ENCODE results near the gene KRTAP27-1. TPM values are rescaled to one million over a fixed set of nuclear protein-coding genes. Genes with fewer than 3 reads are reported as not detected.

Gene KRTAP27-1
- not detected in 2 replicates for total RNA-seq

DNA sequence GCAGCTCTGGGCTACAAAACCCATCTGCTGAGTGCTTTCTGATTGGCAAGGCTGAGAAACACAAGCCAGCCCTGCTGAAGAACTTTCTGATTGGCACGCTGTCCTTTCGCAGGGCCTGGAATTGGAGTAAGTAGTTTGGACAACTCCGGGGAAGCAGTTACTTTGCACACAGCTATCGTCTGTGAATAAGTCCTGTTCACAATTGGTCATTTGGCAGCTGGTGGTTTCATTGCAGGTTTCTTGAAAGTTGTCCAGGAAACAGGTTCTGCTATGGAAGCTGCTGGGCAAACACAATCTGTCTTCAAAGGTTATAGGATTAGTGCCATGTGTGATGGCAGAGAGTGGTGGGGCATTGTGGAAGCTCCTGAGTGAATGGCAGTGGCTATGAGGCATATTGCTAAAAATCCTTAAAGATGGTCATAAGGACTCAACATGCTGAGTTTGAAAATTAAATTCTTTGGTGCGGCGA is at the start of gene KRTAP27-1:
TSS of gene KRTAP27-1 (minus strand) at position 419 of the 469 bp plus-strand sequence. CDS start at position 393, 26 bp downstream.

DNA sequence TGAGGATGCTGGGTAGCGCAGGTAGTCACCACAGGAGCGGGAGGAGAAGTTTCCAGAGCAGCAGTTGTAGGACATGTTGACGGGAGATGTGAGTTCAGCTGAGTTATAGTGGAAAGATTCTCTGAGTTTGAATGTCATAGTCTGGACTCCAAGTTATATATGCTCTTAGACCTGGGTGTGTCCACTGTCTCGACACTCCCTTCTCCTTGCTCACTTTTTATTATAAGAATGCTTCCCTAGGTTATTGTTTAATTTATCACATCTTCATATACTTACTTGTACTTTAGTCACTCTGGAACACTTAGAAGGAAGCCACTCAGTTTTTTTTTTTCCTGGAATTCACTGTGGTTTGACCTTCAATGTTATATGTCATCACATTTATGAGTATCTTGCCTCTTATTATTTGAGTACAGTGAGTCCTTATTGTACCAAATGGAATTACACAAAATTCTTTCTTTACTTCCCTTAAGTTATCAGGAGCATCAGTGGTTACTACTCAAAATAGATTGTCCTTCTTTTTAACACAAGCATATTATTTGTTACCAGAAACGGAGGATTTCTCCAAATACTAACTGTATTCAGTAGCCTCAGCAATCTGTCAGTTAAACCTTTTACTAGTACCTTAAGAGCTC is 34.8 kb upstream of the KRTAP27-1 start, which contains the start of gene KRTAP13-2:
TSS of gene KRTAP13-2 (minus strand) at position 133 of the 632 bp plus-strand sequence. CDS start at position 75, 58 bp downstream.

DNA sequence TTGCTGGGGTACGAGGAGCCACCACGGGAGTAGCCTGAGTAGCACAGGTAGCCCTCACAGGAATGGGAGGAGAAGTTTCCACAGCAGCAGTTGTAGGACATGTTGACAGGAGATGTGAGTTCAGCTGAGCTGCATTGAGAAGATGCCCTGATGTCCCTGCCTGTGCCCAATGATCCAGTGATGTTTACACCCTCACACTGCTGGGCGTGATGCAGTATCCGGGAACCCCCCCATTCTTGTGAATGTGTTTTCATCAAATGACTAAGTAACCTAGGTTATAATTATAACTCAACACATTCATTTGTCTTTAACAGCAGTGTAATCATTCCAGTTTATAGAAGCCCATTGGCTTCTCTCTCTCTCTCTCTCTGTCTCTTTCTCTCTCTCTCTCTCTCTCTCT is 11.0 kb upstream of the KRTAP27-1 start, which contains the start of gene KRTAP23-1:
TSS of gene KRTAP23-1 (minus strand) at position 101 of the 400 bp plus-strand sequence. CDS start at position 101, 0 bp downstream.

GRCh38 chr21:30320215-30320614 is 17.3 kb downstream of the KRTAP27-1 start, which contains the start of gene KRTAP26-1:
KRTAP26-1 (minus strand) TSS chr21:30320315; CDS start chr21:30320035, 280 bp downstream.

DNA sequence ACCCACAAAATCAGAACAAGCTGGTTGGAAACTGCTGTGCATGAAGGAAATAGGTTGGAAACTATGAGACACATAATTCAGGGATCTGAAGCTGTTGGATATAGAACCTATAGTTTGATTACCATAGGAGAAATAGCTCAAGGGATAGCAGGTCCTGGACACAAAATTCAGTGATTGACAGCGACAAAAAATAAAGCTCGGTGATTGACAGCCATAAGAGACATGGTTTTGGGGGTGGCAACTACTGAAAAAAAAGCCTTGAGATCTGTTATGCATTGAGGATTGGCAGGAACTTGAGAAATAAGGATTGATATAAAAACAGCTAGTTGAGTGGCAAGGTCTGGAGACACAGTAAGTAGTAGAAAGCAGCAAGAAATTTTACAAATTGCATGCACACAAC is 48.3 kb downstream of the KRTAP27-1 start, which contains the start of gene KRTAP25-1:
TSS of gene KRTAP25-1 (minus strand) at position 300 of the 400 bp plus-strand sequence. CDS start at position 276, 24 bp downstream.

Other genes starting within 250 kb of the KRTAP27-1 start
- gene CLDN17, start 170.9 kb downstream of the KRTAP27-1 start, total RNA-seq = 0.56 and 0.70 TPM in 2 replicates
- gene CLDN8, start 121.6 kb downstream of the KRTAP27-1 start, total RNA-seq = 0.88 and 1.1 TPM in 2 replicates
- not detected in 2 replicates for gene KRTAP24-1, start 54.7 kb downstream of the KRTAP27-1 start, total RNA-seq
- gene KRTAP25-1, start 48.2 kb downstream of the KRTAP27-1 start, total RNA-seq = not detected in 2 replicates
- gene KRTAP26-1, start 17.4 kb downstream of the KRTAP27-1 start, total RNA-seq = not detected in 2 replicates
- gene KRTAP23-1, start 10.9 kb upstream of the KRTAP27-1 start, total RNA-seq = not detected in 2 replicates
- gene KRTAP13-2, start 34.6 kb upstream of the KRTAP27-1 start, total RNA-seq = not detected in 2 replicates
- gene KRTAP13-1, start 58.3 kb upstream of the KRTAP27-1 start, total RNA-seq = not detected in 2 replicates
- not detected in 2 replicates for gene KRTAP13-3, start 88.2 kb upstream of the KRTAP27-1 start, total RNA-seq
- not detected in 2 replicates for gene KRTAP13-4, start 92.5 kb upstream of the KRTAP27-1 start, total RNA-seq
- not detected in 2 replicates for gene KRTAP15-1, start 102.6 kb upstream of the KRTAP27-1 start, total RNA-seq
- gene KRTAP19-1, start 142.7 kb upstream of the KRTAP27-1 start, total RNA-seq = not detected in 2 replicates
- gene KRTAP19-2, start 149.7 kb upstream of the KRTAP27-1 start, total RNA-seq = not detected in 2 replicates
- not detected in 2 replicates for gene KRTAP19-3, start 154.3 kb upstream of the KRTAP27-1 start, total RNA-seq
- gene KRTAP19-4, start 159.5 kb upstream of the KRTAP27-1 start, total RNA-seq = not detected in 2 replicates
- not detected in 2 replicates for gene KRTAP19-5, start 164.4 kb upstream of the KRTAP27-1 start, total RNA-seq
- gene KRTAP19-6, start 204.2 kb upstream of the KRTAP27-1 start, total RNA-seq = not detected in 2 replicates
- gene KRTAP19-7, start 223.6 kb upstream of the KRTAP27-1 start, total RNA-seq = not detected in 2 replicates